ENCODE results near the gene CEACAM21. TPM values are rescaled to one million over a fixed set of nuclear protein-coding genes. Genes with fewer than 3 reads are reported as not detected.

CEACAM21 gene
- polyA plus RNA-seq, 2 of the 4 experiments (the other 2 are of a cell fraction): not detected

DNA sequence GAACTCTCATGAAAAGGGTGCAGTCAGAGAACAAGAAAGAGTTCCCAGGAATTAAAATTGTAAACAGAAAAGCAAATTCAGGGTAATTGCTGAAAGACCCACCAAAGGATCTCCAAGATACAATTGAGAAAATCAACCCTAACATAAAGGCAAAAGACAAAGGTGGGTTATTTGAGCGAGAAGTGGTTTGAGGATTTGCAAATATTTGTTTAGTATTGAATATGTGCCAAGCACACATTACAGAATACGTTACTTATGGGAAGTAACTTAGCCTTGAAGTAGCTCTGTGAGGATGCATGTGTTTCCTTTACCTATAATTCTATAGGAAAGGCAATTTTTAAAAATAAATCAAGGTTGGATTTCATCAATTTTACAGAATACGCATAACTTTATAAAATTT is 10.0 kb upstream of the CEACAM21 start:
- no peak overlapping the region for H3K4me3 ChIP-seq
- H3K27ac ChIP-seq: no peak overlapping the region
- CTCF ChIA-PET: interaction anchor here (0.5 to 46.4 kb wide), 8 partner anchors 7 to 247 kb away, joined by 3 to 1358 read pairs (median 38); partner anchors contain the start of genes CEACAM21 and DMAC2
- H3K9me3 ChIP-seq: peaks cover 6% of the 10 kb centered on the region; the same call in 1 of the 3 replicates
- peaks cover 13% of the 10 kb centered on the region; the same call in 2 of the 3 replicates for H3K4me1 ChIP-seq
- FAIRE-seq (peak; percentile 93), DNase-seq (ENCODE audit: low read depth in 1 of 2, low spot score in 1 of 2) (no peak), ATAC-seq (no peak)
- 2% methylated on average over 3 of the region's 3 CpGs for WGBS (ENCODE audit: missing lambda C conversion rate)
- no peak overlapping the region for H3K4me2 ChIP-seq
- no peak for TF ChIP-seq EP300 (IDR thresholded peaks at IDR 0.05)
- TF ChIP-seq JUNB (IDR thresholded peaks at IDR 0.05): no peak
- no peak for TF ChIP-seq NR3C1 (IDR thresholded peaks at IDR 0.05)
- TF ChIP-seq ATOH8 (CRISPR knock-in tag; IDR thresholded peaks at IDR 0.05; ENCODE audit: low read depth): no peak
- TF ChIP-seq ESRRA (IDR thresholded peaks at IDR 0.05; ENCODE audit: borderline replicate concordance, low read length): no peak
- no peak for TF ChIP-seq HOXB5 (CRISPR knock-in tag; IDR thresholded peaks at IDR 0.05)
- TF ChIP-seq EHF (CRISPR knock-in tag; IDR thresholded peaks at IDR 0.05): no peak
- no peak for TF ChIP-seq RCOR1 (IDR thresholded peaks at IDR 0.05; ENCODE audit: low read depth, low read length)
- TF ChIP-seq HEYL (CRISPR knock-in tag; IDR thresholded peaks at IDR 0.05): no peak
- no peak for TF ChIP-seq MAFK (IDR thresholded peaks at IDR 0.05; ENCODE audit: partially characterized antibody)
- TF ChIP-seq CHD4 (IDR thresholded peaks at IDR 0.05; ENCODE audit: borderline replicate concordance): no peak
- no peak for TF ChIP-seq FOSB (CRISPR knock-in tag; IDR thresholded peaks at IDR 0.05)
- no peak for TF ChIP-seq ELK1 (IDR thresholded peaks at IDR 0.05; ENCODE audit: low read depth, low read length)
- TF ChIP-seq ZFP36 (IDR thresholded peaks at IDR 0.05; ENCODE audit: borderline replicate concordance, partially characterized antibody): no peak
- no peak for TF ChIP-seq RARB (CRISPR knock-in tag; IDR thresholded peaks at IDR 0.05)
- no peak for TF ChIP-seq HOXB13 (CRISPR knock-in tag; IDR thresholded peaks at IDR 0.05; ENCODE audit: low read depth)
- TF ChIP-seq PHF8 (IDR thresholded peaks at IDR 0.05; ENCODE audit: borderline replicate concordance, low read depth): no peak
- POLR2A ChIA-PET: interaction anchor here (0.6 to 1.2 kb wide), 3 partner anchors 17 to 242 kb away, joined by 3 to 4 read pairs (median 3); no protein-coding TSS in a partner anchor

- DNase-seq (ENCODE audit: low read depth in 1 of 2, low spot score in 1 of 2): no peak
- no peak for FAIRE-seq
- Histone ChIP-seq H3K27ac (no peak overlapping the region), H3K9me3 (peaks cover 6% of the 10 kb centered on the region; the same call in 1 of the 3 replicates), H3K4me3 (no peak overlapping the region), H3K4me1 (peaks cover 5% of the 10 kb centered on the region; the same call in 2 of the 3 replicates), H3K4me2 (no peak overlapping the region)
- TF ChIP-seq RAD21 (conservative IDR thresholded peaks at IDR 0.05 in 1 of 2, IDR thresholded peaks at IDR 0.05 in 1 of 2): no peak
- TF ChIP-seq, protein P1, sequence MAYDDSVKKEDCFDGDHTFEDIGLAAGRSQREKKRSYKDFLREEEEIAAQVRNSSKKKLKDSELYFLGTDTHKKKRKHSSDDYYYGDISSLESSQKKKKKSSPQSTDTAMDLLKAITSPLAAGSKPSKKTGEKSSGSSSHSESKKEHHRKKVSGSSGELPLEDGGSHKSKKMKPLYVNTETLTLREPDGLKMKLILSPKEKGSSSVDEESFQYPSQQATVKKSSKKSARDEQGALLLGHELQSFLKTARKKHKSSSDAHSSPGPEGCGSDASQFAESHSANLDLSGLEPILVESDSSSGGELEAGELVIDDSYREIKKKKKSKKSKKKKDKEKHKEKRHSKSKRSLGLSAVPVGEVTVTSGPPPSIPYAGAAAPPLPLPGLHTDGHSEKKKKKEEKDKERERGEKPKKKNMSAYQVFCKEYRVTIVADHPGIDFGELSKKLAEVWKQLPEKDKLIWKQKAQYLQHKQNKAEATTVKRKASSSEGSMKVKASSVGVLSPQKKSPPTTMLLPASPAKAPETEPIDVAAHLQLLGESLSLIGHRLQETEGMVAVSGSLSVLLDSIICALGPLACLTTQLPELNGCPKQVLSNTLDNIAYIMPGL (CRISPR knock-in tag; IDR thresholded peaks at IDR 0.05; ENCODE audit: borderline replicate concordance): no peak
- no peak for TF ChIP-seq HEYL (CRISPR knock-in tag; IDR thresholded peaks at IDR 0.05)
- peak; percentile 8; the same call in 1 of the 2 replicates for TF ChIP-seq POLR2A (IDR thresholded peaks at IDR 0.05; ENCODE audit: low read length)
- 26% methylated on average over 11 of the region's 11 CpGs for WGBS (ENCODE audit: missing lambda C conversion rate)
- ChIA-PET CTCF (interaction anchor here (0.7 to 46.4 kb wide), 46 partner anchors 3 to 1429 kb away, joined by 3 to 1358 read pairs (median 7); partner anchors contain the start of genes B9D2, CCDC97, CEACAM21 and DMAC2), POLR2A (interaction anchor here (1.1 kb wide), 1 partner anchor 130 kb away, joined by 3 read pairs; no protein-coding TSS in a partner anchor)
- peak; percentile 7 to 21 for ATAC-seq
These were observed 6.3 kb upstream of the CEACAM21 start for GRCh38 chr19:41569481-41570150.

Measured in A549 (cell line).